HG02870 (cell line): ENCODE measurements around the gene PBX2.
"Not testable (repeated sequence)": the region's sequence is repeated elsewhere in the genome, so short reads cannot be mapped to it uniquely, and the experiment has no call there.

ENCODE experiments used
- ATAC-seq: cut with Tn5 transposase; IDR thresholded peaks from one replicate; pipeline ENCODE4 v1.9.1; 2021; ENCODE audit warnings: mild to moderate bottlenecking, moderate library complexity; ENCODE audit not compliant: unreplicated experiment

PBX2 gene

DNA sequence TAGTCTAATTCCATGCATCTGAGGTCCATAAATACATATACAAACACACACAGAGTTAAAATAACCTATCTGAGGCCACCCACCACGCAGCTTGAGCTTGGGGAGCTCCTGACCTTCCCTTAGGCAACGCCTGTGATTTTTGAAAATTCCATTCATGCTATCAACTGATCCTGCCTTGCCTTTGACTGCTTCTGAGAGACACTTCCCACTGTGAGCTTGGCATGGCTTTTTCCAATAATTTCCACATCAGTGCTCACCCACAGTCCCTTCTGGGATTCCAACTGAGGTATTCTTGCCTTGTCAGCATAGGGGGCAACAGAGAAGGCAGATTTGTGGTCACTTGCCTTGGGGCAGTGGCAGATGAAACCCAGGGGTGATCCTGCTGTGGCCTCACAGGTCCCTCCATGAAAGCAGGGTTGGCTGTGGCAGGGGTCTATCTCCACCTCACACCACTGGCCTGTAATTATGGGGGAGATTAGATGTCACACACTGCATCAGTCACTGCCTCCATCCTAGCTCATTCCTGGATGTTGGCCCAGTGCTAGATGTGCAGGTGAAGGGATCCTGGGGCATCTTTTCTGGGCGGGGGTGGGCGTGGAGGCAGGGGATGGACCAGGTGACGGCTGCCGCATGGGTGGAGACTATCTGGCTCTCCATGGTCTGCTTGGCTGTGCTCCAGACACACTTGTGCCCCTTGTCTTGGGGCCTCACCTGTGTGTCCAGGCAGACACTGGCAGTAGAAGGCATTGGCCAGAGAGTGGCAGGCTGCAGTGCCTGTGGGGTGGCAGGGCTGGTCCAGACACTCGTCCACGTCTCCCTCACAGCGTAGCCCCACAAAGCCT lies 13.6 kb upstream of the PBX2 start:
- no peak for ATAC-seq

DNA sequence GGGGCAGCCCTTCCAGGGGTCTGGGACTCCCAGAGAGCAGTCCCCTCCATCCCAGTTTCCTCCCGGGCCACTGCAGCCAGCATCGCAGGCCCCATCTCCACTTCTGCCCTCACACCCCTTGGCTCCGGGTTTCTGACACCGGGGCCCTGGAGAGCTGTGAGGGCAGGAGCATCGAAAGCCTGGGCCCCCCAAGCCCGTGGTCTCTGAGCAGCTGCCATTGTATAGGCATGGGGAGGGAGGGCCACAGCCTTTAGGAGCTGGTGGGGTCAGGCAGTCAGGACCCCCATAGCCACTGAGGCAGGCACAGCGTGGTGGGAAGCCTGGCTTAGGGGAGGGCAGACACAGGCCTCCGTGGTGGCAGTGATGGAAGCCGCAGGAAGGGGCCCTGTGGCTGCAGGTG lies 12.2 kb upstream of the PBX2 start:
- no peak for ATAC-seq

DNA sequence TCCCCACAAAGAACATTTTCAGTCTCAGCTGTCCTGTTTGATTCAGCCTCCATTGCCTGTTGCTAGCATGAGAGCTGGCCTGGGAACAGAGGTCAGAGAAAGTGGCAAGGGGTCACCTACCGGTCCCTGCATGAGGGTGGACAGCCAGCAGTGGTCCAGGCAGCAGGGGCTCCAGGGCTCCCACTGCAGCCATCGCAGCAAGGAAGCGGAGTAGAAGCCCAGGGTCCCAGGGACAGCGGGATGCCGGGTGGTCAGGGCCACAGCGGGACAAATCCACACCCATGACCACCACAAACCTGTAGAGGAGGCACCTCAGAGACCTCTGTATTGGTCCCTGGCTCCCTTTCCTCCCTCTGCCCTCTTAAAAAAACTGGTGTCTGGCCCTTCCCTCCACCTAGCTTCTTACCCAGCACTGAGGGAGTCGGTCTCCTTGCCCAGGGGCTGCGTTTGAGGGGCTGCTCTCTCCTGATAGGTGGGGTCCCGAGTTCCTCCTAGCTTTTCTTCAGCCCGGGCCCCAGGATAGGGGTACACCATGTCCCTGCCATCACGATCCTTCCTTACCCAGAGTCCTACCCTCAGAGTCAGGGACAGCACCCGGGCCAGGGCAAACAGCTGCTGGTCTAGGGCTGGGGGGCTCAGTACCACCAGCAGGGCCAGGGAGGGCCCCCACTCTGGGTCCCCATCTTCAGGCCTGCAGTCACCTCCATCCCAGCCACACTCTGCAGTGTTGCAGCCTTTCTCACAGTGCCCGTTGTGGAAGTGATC lies 10.9 kb upstream of the PBX2 start:
- ATAC-seq = no peak

DNA sequence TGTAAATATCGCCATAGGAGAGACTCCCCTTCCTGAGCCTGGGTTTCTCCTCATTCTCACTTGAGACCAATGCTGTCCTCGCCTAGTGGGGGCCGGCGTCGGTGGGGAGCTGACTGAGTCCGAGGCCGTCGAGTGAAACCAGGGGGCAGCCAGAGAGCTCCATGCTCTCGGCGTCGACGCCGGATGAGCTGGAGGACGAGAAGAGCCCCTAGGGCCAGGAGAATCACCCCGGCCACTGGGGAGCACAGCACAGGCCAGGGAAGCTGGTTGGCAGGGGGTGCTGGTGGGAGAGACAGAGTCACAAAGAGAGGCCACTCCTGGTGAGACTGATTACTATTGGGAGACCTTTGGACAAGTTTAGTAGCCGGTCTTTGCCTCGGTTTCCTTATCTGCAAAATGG lies 8.9 kb upstream of the PBX2 start:
- ATAC-seq = no peak

DNA sequence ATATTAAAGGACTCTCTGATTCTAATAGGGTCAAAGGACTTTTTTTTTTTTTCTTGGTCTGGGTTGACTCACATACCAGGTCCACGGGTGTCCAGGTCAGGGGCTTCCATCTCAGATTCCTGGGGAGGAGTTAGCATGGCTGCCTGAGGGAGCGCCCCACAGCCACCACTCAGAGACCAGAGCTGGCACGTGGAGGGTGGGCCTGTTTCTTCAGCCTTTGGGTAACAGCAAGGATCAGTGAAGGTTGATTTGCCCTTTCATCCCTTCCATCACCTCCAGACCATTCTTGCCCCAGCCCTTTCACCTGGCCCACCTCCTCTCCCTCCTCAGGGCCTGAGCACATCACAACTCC lies 8.3 kb upstream of the PBX2 start:
- no peak for ATAC-seq

DNA sequence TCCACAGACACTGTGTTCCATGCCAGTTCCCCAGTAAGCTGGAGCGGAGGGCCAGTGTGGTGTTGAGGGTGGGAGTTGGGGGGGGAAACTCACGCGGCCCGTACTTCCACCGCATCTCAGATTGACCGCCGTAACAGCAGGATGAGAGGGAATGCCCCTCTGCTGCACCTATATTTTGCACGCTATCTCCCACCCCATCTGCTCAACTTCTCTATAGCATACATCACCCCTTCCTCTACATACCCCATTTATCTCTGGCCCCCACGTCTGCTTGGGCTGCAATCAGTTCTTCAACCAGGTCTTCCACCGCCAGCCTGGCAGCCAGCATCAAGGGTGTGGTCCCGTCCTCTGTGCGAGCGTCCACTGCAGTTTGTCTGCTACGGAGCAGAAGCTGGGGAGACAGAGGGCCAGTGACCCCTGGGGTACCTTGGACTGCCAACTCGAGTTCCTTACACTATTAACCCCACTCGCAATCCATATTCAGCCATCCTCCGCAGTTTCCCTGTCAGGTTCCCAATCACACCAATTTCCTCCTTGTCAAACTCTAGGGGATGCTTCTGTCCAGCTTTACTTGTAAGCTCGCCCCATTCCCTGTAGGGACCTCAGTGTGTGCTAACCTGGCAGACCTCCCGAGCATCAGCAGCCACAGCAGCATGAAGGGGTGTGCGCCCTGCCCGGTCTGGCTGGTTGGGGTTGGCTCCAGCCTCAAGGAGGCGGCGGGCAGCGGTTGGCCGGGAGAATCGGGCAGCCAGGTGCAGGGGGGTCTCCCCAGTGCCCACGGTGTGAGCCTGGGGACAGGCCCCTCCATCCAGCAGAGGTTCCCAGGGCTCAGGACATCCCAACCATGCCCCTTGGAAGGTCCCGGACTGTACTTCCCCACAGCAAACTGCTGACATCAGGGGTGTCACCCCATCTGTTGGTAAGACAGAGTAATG lies 6.9 kb upstream of the PBX2 start:
- no peak for ATAC-seq

DNA sequence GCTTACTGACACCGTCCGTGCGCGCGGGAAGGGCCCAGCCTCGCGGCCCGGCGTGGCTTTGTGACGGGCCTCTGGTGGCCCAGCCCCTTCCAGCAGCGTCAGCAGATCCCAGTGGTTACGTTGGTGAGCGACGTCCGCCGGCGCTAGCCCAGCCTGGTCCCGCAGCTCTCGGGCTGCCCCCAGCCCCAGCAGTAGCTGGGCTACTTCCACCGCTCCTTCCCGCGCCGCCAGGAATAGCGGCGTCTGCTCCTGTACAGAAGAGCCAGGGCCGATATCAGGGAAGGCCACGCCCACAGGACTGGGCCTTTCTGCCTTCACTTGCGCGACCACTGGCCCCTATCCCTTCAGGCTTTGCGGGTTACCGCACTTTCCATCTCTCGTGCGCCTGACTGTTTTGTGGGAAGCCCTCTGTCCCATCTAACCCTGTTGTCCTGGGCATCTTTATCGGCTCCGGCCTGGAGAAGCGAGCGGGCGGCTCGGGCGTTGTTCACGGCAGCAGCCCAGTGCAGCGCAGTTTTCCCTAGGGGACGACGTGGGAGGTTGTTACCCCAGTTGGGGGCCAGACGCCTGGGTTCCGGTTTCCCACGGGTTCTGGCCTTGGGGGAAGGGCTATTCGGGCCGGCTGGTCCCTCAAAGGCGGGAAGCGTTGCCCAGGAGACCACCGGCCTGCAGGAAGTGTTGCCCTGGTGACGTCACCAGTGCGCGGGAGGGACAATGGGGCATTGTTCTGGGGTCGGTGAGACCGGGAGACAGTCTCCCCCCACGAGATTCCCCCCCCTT lies 6.1 kb upstream of the PBX2 start:
- ATAC-seq = peak; percentile 71

DNA sequence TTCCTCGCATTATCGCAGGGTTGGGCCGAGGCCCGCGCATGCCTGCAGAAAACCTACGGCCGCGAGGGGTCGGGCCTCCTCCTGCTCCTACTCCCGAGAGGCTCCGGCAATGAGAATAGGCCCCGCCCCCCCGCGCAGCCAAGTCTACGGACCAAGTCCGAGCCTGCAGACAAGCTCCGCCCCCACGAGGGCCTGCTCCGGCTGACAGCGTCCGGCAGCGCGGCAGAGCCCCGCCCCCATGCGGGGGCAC lies 5.6 kb upstream of the PBX2 start:
- ATAC-seq = peak; percentile 78

DNA sequence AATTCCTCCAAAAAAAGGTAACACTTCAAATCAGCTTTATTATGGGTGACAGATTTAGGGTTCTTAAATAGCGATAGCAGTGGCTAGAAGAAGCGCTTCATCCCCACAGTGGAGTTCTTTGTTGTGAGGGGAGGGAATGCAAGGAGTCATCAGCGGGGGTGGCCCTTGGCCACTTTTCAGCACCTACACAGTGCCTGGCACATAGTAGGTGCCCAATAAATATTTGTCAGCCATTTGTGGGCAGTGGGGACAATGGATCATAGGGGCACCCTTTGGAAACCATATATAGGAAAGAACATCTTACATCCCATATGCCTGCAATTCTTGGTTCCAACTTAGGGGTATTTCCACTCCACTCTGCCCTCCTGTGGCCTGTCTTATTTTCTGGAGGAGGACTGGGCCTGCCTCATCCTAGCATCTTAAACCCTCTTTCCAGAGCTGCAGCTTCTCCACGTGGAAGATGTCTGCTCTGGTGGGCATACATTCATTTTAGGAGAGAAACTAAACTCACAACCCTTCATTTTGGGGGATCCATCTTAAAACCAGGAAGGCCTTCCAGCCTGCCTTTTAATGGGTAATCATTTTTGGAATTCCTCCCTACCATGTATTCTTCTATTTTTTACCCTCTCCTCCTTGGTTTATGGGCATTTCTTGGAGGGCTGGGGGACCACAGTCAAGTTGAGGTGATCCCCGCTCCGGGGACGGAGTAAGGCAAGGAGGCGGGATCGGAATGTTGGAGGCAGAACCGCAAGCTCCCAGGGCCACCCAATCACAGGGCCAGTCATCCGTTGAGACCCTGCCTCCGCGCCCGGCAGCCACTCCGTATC lies 5.0 kb upstream of the PBX2 start:
- no peak for ATAC-seq

DNA sequence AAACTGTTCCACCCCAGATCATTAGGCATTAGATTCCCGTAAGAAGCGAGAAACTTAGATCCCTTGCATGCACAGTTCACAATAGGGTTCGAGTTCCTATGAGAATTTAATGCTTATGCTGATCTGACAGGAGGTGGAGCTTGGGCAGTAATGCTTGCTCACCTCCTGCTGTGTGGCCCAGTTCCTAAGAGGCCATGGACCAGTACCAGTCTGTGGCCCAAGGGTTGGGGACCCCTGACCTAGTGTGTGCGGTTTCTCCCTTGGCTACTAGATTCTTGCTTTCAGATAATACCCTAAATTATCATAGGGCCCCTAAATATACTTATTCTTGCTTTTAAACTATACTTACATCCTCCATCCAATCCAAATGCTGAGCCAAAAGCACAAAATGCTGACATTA lies 4.4 kb upstream of the PBX2 start:
- no peak for ATAC-seq

DNA sequence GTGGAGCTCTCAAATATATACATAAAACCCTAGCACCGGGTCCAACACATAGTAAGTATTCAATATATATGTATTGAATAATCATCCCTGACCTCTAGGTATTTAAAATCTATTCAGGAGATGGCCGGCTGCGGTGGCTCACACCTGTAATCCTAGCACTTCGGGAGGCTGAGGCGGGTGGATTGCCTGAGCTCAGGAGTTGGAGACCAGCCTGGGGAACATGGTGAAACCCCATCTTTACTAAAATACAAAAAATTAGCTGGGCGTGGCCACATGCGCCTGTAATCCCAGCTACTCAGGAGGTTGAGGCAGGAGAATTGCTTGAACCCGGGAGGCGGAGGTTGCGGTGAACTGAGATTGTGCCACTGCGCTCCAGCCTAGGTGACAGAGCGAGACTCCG lies 3.1 kb upstream of the PBX2 start:
- not testable (repeated sequence) for ATAC-seq

DNA sequence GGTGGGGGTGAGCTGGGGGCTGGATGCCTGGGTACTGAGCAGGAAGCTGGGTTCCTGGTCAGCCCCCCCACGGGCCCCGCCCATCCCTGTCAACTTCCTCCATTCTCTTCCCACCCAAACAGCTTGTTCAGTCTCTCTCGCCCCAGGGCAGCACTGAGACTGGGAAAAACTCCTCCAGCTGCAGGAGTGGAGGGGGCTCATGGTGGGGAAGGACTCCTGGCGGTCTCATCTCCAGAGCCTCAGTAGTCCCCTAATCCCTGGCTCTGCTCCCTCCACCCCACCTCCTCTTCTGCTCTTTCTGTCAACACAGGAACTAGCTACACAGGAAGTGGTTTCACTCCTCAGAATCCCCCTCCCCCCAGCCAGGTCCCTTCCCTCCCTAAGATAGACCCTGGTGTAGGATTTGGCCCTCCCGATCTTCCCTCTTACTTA lies 2.6 kb upstream of the PBX2 start, which contains the start of gene GPSM3:
GPSM3 (minus strand) TSS at position 36 of the 432 bp plus-strand sequence. CDS start 130 bp downstream, outside the sequence.
- no peak for ATAC-seq

DNA sequence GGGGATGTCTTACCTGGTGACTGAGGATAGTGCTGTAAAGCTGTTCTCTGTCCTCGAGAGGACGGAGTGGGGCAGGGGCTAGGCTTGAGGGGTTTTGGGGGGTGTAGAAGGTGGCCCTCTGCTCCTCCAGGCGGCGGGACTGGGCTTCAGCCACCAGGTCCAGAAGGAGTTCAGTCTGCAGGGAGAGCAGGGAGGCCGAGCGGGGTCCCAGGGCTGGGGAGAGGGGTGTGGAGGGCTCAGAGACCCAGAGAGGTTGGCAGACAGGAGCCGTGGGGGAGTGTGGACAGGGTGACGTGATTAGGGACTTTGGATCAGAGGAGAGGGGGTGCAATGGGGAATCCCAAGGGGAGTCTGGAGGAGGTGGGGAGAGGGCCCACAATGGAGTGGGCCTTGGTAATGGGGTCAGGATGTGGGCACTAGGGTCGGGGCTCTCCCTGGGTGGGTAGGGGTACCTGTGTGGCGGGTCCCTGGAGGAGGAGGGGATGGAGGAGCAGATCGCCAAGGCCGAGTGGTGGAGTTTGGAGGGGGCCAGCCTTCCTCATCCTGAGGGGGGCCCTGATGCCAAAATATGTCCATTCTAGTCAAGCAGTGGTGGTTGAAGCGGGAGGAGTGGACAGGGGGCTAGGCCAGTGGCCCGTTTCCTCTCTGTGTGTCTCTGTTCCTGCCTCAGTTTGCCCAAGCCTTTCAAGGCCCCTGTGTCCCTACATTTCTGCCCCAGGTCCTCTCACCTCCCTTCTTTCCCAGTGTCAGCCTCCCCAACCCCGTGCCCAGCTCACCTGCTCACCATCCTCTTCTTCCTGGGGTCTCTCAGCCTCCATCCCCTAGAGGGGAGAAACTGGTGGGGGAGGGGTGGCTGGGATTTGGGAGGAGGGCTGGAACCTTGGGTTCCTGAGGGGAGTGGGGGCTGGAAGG lies 1.9 kb upstream of the PBX2 start:
- ATAC-seq = no peak

DNA sequence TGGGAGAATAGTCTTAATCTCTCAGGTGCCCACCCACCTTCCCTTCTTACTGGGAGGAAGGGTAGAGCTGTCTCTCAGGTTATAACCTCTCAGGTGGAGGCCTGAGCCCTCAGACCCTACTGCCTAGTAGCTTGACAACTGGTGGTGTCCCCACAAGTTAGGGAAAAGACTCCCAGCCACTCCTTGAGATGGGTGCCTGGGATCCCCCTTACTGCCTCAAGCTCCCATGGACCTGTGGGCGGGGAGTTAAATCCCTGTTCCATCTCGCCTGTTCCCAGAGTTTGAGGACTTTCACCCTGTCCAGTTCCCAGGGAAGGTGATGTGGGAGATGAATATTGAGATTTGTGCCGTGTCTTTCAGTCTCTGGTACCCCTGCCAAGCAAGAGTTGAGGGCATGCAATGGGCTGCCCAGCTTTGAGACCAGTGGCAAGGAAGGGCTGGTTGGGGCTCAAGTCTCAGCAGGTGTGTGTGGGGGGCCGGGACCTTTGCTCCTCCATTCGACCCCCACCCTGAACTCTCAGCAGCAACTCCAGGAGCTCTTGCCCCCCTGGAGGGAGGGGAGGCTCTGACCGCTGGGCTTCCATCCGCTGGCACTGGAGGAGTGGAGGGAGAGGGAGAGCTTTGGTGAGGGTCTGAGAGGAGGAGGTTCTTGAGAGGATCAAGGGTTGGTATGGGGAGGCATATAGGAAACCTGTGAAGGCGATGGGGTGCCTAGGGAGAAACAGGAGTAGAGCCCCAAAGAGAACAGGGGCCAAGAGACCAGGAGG lies 1.1 kb upstream of the PBX2 start:
- no peak for ATAC-seq

DNA sequence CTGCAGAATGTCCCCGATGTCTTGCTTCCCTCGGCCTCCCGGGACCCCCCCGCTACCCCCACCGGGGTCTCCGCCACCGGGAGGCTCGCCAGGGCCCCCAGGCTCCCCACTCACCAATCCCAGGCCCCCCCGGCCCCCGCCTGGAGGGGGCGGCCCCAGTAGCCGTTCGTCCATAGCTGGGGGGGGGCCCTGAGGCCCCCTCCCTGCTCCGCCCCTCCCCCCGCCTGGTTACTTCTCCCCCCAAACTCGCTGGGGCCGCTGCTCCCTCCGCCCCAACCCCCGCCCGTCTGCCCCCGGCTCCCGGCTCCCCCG lies 304 bp downstream of the PBX2 start:
- ATAC-seq = no peak

DNA sequence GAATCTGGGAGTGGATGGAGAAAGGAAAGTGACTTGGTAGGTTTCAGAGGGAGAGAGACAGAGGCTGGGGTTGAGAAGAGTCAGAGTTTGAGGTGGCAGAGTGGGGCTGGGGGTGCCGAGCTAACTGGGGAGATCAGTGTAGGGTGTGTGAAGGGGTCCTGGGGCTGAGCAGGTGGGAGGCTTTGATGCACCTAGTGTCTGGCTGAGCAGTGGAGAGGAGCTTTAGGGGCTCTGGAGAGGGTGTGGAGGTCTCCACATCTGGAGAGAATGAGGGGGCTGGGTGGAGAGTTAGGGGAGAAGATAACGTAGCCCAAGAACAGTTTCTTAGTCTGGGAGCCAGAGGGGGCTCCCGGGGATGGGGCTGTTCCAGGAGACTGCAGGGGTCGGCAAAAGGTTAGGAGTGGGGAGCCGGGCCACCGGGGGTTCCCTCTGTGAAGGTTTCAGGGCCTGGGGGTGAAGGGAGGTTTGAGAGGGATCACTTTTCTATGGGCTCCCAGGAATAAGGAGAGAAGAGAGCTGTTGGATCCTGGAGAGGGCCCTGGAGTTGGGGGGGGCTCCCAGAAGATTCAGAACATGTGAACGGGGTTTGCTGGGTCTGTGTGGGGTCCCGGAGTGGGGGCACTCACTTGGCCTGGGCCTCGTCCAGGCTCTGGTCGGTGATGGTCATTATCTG lies 797 bp downstream of the PBX2 start:
- ATAC-seq = no peak

DNA sequence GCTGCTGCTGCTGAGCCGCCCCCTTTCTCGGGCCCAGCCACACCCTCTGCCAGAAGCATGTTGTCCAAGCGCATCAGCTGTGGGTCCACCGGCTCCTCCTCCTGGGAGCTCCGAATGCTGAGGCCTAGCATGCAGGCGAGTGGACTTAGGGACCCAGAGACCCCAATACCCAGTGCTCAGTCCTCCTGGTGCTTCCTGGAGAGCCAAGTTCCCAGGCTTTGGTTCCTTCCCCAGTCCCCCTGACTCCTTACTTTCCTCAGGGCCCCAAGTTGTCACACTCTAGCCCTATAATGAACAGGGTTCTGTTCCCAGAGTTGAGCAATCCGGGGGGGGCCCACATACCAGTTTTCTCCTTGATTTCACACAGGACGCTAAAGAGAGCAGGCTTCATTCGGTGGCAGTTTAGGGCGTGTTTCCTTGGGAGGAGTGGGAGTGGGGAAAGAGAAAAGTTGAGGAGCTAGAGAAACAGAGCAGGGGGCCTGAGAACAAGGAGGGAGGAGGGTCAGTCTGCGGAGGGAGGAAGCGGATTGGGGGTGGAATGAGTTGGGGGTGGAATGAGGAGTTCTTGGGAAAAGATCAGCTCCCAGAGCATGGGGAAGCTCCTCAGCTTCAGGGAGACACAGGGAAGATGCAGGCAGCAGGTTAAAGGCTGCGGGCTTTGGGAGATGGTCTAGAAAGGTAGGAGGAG lies 1.5 kb downstream of the PBX2 start:
- ATAC-seq = no peak
